Dermis blood vessel endothelial cell (primary cell): ENCODE measurements around the gene MME. TPM values are rescaled to one million over a fixed set of nuclear protein-coding genes. Genes with fewer than 3 reads are reported as not detected.
A peak's percentile ranks its signal among the peaks of the same experiment; 100 is the strongest.

Experiments
- DNase-seq: peaks from one replicate; pipeline ENCODE4 v3.0.0; 2010
- total RNA-seq: library from RNA; depleted of rRNA; stranded (reverse); fragments of >200 nt; gene quantifications from 2 replicates; pipeline ENCODE4 v1.2.3, GENCODE V29; 2014

The MME gene
- total RNA-seq, 1 donor from 2014 or later, result 7.3 TPM

DNA sequence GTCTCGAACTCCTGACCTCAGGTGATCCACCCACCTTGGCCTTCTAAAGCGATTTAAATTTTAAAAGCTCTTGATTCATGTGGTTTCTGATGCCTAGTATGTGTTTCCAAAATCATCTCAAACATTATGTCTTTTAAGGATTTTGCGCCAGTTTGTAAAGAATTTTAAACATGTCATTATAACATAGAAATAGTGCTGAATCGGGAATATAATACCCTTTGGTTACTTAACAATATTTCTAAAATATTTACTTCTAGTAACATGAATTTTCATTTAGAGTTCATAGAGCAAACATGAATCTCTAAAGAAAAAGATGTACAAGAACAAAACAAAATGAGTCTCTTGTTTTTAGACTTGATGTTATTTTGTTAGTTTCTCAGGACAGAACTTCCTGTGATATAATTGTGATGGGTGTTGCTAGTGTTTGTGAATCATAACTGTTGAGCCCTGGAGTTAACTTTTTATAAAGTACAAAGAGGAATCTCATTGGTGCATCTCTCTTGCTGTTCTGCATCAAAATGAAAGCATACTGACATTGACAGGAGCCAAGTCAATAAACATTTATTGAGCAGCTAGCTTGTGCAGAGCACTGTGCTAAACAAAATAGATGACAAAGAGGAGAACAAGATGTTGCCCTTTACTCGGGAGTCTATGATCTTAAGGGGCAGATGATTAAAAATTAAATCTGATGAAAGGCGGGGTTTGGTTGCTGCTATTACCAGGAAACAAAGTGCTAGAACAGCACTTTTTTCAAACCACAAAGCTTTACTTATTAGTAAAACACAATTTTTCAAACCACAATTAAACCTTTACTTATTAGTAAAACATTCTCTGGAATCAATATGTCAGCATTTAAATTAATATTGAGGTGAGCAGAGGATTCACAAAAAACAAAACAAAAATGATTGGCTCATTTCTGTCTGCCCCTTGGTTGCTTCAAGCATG is 73.4 kb downstream of the MME start:
- no peak for DNase-seq

DNA sequence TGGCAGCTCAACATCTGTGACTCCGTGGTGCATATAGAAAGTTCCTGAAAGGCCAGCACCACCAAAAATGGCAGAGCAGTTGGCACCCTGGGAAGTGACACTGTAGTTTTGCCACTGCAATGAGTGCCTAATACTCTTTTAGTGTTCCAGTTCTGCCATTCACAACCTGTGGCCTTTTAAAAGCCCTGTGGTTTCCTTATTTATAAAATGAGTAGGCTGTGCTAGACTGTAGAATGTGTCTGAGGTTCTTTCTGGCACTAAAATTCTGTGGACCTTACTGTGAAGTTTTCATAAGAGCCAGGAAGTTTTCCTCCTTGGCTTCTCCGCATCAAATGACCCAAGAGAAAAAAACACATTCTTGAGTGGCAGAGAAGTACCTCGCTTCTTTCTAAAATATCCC is 74.1 kb downstream of the MME start:
- DNase-seq, result no peak

DNA sequence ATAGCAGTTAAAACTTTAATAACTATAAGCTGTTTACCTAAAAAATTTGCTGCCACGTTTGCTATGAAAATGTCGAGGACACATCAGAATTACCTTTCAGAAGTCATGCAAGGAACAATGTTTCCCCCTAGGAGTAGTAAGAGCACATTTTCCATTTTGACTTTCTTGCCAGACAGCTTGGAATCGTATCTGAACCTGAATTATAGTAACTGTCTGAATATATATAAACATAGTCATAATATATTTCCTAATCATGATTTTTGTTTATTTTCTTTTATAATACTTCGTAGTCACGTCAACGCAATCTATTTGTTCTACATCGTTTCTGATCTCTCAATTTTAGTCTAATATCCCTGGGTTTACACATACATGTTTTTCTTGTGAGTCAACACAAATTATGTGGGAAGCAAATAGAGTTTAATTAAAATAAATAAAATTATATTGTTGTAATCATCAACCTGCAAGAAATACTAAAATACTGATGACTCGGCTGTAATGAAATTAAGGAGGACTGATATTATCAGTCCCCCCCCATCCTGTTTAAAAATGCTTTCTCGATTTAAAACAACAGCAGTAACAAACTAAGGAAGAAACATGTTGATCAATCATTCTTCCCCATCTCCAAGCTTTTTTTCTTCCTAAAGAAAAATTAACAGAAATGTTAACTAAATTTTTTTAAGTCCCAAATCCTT is 78.4 kb downstream of the MME start:
- no peak for DNase-seq

DNA sequence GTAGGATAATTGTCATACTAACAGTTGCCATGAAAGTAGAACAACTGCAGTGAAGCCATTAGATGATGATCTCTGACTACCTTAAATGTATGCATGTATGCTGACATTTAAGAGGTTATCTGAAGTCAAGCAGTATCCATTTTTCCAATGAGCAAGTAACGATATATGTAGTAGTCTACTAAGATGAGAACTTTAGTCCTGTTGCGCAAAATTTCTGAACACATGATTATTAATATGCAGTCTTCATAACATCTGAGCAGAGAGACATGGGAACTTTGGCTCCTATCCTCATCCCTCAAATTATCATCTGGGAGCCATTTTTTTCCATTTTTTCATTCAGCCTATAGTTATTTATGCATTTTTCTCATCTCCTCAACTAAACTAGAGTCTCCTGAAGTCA is 79.2 kb downstream of the MME start:
- no peak for DNase-seq

DNA sequence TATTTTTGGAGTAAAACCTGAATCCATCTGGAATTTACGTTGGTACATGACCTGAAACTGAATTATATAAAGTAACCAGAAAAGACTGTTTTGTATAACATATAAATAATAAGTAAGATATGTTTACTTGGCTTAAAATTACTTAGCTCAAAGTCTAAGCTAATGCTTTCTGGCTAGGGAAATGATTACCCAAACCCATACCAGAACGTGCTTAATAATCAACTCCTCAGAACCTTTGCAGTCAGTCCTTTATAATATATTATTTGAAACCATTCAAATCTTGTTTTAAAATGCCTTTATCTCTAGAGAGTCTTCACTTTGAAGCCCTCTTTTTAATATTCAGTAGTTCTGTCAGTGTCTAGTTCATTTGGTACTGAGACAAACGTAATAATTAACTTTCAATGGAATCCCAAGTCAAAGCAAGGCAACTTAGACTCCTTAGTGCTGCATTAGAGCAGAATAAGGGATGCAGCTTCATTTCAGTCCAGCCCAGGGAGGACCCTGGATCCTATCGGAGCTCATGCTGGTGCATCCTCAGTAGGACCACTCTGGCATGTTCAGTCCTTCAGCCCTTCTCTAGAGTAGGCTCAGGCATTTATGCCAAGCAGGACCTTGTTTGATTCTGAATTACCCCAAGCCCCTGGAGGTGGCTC is 81.6 kb downstream of the MME start:
- DNase-seq, result no peak

DNA sequence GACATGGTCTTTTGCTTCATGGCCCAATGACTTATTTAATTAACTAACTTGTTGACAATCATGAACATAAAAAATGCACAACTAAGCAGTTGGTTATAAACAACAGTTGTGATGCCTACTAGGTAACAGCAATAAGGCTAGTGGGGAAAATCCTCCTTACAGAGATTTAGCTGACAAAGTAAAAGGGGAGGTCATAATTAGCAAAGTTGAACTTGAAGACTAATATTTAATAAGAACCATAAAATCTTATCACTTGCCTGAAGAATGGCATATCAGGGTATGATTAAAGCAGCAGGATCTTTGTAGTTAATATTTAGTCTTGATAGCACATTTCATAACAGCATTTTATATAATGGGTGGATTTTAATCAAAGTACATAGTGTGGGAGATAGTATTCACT is 84.2 kb downstream of the MME start:
- no peak for DNase-seq

DNA sequence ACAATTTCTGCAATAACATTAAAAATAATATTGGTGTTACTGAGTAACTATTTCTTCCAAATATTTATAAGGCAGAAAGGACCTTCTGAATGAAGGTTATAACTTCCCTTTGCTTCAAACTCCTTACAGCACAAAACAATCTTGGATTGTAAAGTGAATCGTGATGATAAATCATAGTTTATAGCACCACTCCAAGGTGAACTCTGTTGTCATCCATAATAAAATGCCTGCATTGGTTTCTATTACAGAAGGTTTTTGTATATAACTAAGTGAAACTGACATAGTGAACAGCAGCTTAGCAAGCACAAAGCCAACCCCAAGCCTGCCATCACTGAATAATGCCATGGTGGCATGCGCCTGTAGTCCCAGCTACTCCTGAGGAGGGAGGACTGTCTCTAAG is 86.3 kb downstream of the MME start:
- DNase-seq, result no peak

DNA sequence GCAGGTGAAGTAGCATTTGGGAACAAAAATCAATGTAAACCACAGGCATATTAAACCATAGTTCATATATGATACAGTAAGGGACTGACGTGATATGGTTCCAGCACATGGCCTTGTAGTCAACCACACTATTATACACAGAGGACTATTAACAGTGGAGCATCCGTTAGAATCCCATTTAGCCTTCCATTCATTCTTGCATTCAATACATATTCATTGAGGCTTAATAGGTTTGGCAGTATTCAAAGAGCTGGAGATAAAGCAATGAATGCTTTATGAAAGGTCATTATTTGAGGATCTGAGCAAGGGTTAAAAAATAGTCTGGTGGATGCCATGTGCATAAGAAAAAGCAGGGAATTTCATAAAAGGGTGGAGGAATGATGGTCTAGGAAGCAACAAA is 89.1 kb downstream of the MME start:
- no peak for DNase-seq

DNA sequence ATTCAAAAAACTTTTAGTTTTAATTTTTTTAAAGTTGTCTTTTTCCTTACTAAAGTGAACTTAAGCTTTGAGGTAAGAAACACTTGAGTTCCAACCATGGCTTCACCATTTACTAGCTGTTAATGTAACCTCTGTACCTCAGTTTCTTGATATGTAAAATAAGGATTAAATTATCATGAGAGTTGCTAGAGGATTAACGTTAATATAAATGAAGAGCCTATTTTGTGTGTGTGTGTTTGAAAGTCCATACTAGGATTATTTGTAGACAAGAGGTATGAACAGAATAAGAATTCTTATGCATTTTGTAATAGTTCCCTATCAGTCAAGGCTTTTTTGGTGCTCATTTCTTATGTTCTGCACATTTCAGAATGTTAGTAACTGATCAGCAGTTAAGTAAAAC is 93.7 kb downstream of the MME start:
- DNase-seq, result no peak

DNA sequence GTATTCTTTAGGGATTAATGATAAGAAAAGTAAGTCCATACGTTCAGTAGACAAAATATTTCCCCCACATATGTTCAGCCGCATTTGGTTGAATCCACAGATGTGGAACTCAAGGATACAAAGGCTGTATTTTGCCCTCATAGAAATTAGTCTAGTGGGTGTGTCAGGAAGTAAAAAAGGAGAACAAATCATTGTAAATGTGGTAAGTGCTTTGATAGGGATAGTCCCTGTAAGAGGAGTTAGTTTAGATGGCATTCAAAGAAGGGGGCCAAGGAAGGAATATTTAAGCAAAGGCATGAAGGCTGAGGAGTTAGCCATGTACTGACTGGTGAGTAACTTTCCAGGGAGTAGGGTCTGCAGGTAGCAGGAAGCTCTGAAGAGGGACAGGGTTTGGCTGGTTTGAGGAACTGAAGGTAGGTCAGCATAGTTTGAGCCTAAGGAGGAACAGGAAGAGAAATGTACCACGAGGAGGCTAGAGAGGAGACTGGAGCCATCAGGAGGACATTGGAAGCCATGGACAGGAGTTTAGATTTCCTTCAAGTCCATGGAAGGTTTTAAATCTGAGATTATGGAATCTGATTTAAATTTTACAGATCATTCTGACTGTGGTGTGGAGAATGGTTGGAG is 98.8 kb downstream of the MME start:
- DNase-seq, result no peak

DNA sequence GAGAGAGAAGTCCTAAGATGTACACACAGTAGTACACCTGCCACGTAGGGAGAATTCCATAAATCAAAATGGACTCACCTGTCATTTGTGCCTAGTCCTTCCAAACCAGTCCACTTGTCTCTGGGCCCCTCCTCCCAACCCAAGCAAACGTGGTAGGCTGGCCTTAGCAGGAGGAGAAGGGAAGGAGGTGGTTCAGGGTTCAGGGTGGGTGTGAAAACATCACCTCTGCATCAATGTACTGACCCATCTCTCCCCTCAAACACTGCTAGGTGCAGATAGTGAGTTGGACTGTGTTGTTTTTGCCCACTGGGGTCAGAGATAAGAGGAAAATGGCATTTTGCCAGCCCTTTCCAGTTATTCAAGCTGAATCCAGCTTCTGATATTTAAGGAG is 99.3 kb downstream of the MME start:
- peak; percentile 34 for DNase-seq

DNA sequence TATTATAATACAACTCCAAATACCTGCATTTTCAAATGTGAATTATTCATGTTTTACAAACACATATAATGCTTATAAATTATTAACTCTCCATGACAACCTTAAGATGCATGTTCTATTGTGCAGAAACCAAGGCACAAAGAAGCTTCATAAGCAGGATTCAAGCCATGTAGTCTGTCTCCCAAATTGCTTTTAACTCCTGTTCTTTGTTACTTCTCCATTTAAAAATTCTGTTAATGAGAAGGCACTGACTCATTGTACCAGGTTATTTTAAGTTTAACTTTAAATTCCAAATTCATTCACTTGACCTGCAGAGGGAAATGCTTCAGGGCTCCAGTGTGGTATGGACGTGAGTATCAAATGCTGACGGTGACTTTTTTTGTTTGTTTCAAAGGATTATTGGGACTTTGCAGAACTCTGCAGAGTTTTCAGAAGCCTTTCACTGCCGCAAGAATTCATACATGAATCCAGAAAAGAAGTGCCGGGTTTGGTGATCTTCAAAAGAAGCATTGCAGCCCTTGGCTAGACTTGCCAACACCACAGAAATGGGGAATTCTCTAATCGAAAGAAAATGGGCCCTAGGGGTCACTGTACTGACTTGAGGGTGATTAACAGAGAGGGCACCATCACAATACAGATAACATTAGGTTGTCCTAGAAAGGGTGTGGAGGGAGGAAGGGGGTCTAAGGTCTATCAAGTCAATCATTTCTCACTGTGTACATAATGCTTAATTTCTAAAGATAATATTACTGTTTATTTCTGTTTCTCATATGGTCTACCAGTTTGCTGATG is 100.0 kb downstream of the MME start:
- DNase-seq, result no peak

DNA sequence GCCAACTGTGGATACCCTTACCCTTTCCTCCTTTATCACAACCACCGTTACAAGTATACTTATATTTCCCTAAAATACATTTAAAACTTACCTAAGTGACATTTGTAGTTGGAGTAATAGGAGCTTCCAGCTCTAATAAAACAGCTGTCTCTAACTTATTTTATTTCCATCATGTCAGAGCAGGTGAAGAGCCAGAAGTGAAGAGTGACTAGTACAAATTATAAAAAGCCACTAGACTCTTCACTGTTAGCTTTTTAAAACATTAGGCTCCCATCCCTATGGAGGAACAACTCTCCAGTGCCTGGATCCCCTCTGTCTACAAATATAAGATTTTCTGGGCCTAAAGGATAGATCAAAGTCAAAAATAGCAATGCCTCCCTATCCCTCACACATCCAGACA is 102.3 kb downstream of the MME start:
- no peak for DNase-seq

DNA sequence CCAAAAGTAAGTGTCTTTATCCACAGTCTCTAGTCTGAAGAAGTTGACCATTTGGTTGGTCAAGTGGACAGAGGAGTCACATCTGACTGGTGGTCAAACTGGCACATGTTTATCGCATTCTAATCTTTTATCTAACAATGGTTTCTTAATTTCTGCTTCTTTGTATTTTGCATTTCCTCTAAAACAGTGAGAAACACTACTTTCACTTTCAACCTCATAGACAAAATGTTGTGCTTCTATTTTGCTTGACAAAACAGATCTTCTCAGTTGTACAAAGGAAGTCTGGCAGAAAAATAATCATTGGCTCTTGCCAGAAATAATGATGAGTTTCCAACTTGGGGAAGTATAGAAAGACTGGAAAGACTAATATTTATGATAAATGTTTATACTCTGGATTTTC is 103.9 kb downstream of the MME start:
- no peak for DNase-seq

DNA sequence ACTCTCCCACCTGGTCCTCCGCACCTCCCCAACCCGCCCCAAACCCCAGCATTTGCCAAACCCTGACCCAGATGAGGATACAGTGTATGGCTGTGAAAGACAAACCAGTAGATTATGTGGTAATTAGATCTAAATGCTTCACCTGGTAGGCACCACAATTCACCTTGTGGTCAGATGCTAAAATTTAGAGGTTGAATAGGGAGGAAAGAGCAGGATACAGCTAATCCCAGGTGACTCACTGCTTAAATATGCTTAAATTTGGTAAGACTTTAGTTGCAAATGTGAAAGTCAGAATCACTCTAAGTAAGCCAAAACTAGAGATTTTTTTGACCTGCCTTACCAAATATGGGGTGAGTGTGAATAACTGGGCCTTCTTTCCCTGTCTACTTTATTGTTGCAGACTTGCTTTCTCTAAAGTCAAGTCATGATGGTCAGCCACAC is 105.5 kb downstream of the MME start:
- DNase-seq, result no peak

DNA sequence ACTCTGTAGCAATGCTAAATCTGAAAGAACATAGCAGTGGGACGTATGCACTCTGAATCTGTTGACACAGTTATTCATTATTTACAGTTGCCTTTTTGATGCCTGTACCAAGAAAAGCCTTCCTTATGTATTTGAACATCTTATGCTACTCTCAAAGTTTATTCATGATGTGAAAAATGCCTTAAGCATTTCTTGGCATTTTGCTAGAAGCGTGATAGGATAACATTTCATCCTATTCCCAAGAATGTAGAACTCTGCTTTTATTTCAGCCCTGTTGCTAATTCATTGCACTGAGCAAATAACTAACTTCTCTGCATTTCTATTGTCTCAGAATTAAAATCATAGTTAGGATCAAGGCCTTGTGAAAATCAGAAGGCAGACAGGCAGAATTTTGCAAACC is 107.9 kb downstream of the MME start:
- no peak for DNase-seq

DNA sequence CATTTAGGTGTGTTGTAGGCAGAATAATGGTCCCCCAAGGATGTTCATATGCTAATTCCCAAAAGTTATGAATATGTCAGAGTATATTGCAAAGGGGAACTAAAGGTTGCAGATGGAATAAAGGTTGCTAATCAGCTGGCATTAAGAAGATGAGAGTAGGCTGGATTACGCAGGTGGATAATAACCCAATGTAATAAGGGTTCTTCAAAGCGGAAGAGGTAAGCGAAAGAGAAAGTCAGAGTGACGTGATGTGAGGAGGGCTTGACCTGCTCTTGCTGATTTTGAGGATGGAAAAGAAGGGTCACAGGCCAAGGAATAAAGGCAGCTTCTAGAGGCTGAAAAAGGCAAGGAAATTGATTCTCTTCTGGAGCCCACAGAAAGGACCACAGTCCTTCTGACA is 109.4 kb downstream of the MME start:
- DNase-seq, result no peak

DNA sequence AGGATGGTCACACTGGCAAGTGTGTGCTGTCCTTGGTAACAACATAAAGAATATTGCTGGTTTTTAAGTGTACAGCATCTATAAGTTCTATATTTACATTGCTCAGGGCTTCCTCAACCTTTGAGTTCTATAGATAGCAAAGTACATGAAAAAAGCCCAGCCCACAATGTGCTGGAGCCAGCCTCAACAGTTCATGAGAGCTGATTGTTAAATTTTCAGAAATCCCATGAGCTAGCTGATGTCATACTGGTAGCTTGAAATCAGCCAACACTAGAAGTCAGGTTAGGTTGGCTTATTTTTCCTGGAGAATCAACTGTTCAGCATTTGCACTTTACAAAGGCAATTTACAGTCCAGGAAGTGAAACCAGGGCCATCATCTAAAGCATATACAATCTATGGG is 110.6 kb downstream of the MME start:
- no peak for DNase-seq

DNA sequence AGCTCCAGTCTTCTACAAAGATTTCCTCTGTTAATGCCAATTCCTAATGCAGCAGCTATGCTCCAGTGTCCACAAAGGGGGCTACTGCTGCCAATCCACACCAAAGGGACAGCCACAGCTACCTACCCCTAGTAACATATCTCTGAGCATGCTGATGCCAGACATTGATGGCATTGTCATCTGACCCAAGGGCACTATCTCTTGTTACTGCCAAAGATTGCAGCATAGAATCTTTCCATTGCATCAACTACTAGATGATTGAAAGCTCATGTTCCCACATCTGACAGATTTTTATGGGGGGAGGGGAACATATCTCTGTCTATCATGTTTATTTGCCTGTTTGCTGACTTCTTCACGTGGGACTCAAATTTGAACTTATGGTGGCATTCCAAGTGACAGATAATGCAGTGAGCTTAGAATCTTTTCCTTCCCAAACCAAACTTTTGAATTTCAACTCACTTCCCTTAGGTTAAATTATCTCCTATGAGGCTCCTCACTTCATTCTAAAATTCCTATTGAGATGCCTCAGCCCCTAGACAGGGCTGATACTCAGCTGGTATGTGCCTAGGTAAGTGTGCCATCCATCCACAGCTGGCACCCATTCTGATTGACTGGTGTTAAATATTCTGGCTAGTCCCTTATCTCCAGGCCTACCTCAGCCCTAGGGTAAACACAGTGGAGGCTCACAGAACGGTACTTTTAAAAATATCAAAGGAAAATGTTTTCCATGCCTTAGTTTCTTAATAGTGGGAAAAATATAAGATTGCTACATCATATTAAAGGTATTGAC is 113.0 kb downstream of the MME start:
- no peak for DNase-seq

DNA sequence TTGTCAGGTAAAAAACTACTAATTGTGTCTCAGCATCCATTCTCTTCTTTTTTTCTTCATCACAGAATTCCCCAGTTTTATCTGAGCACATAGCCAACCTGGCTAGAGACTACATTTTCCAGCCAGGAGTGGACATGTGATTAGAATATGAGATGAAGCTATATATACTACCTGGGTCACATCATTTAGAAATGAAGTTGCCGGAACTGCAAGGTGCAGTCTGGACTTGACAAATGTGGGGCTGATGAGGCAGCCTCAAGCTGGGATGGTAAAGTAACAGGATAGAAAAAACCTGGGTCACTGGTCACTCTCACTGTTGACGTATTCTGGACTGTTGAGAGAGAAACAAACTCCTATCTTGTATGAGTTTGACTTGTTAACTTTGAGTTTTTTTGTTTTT is 113.7 kb downstream of the MME start:
- no peak for DNase-seq
